Stimulated activated CD8-positive, alpha-beta memory T cell treated with anti-CD3 and anti-CD28 coated beads, Interleukin-15, amount 100 ng/mL, for 24 hours (primary cell): Measurements from ENCODE around the gene DEPDC5.
"Not testable (repeated sequence)": the region's sequence is repeated elsewhere in the genome, so short reads cannot be mapped to it uniquely, and the experiment has no call there.

Experiments
- DNase-seq: peaks from one replicate; pipeline ENCODE4 v3.0.0-alpha.2; 2020; ENCODE audit warnings: low read depth

Gene DEPDC5

GRCh38 chr22:31815383-31815814, 61.6 kb downstream of the DEPDC5 start:
- not testable (repeated sequence) for DNase-seq

GRCh38 chr22:31816750-31817149, 62.9 kb downstream of the DEPDC5 start:
- DNase-seq, result no peak

- DNase-seq, result no peak
Observed at GRCh38 chr22:31818481-31819392, 64.9 kb downstream of the DEPDC5 start.

GRCh38 chr22:31820655-31821054, 66.8 kb downstream of the DEPDC5 start:
- no peak for DNase-seq

GRCh38 chr22:31821572-31821971, 67.8 kb downstream of the DEPDC5 start:
- DNase-seq, result no peak

GRCh38 chr22:31822523-31822922, 68.7 kb downstream of the DEPDC5 start:
- no peak for DNase-seq

- DNase-seq, result no peak
Observed at GRCh38 chr22:31825513-31825912, 71.7 kb downstream of the DEPDC5 start.

- DNase-seq, result no peak
Observed at GRCh38 chr22:31826443-31826842, 72.6 kb downstream of the DEPDC5 start.

- no peak for DNase-seq
Observed at GRCh38 chr22:31828739-31829138, 74.9 kb downstream of the DEPDC5 start.

GRCh38 chr22:31829505-31829904, 75.7 kb downstream of the DEPDC5 start:
- no peak for DNase-seq

- DNase-seq, result no peak
Observed at GRCh38 chr22:31830721-31831070, 76.9 kb downstream of the DEPDC5 start.

- DNase-seq, result no peak
Observed at GRCh38 chr22:31833930-31834329, 80.1 kb downstream of the DEPDC5 start.

GRCh38 chr22:31836010-31836409, 82.2 kb downstream of the DEPDC5 start:
- no peak for DNase-seq

- DNase-seq, result no peak
Observed at GRCh38 chr22:31838917-31839316, 85.1 kb downstream of the DEPDC5 start.

- no peak for DNase-seq
Observed at GRCh38 chr22:31839986-31840385, 86.2 kb downstream of the DEPDC5 start.

- no peak for DNase-seq
Observed at GRCh38 chr22:31840585-31840984, 86.8 kb downstream of the DEPDC5 start.

GRCh38 chr22:31841078-31841827, 87.4 kb downstream of the DEPDC5 start:
- DNase-seq, result no peak

- DNase-seq, result no peak
Observed at GRCh38 chr22:31843526-31843925, 89.7 kb downstream of the DEPDC5 start.

GRCh38 chr22:31844941-31845340, 91.1 kb downstream of the DEPDC5 start:
- DNase-seq, result no peak

GRCh38 chr22:31846161-31847115, 92.6 kb downstream of the DEPDC5 start:
- no peak for DNase-seq

GRCh38 chr22:31848411-31848810, 94.6 kb downstream of the DEPDC5 start:
- no peak for DNase-seq

- DNase-seq, result no peak
Observed at GRCh38 chr22:31850135-31850534, 96.3 kb downstream of the DEPDC5 start.
